HEK293T (cell line): ENCODE measurements around the gene L2HGDH.

ENCODE experiments used
- ARNT ChIP-seq: fragments of 450-650 bp; IDR thresholded peaks from 2 replicates; pipeline ENCODE4 v1.6.1; 2017; ENCODE audit warnings: mild to moderate bottlenecking
- ELF4 ChIP-seq: fragments of 450-650 bp; IDR thresholded peaks from 2 replicates; pipeline ENCODE4 v1.6.1; 2017; ENCODE audit warnings: antibody characterized with exemption
- ZNF384 ChIP-seq: fragments of 450-650 bp; IDR thresholded peaks from 2 replicates; pipeline ENCODE4 v1.6.1; 2016

DNA sequence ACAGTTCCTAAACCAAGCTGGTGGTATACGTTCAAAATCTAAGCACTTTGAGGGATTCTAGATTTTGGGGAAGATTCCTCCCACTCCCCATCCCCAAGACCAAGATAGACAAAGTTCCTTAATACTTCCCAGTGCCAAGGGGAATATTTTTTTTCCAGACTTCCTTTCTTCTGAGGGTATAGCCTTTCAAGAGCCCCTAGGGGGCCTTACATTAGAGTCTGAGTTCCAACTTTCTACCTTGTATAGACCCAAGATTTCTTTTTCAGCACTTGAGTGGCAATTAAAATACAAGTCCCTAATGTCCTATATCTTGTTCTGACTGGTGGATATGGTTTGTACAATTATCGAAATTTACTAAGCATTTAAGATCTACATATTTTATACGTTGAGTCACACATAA, 52.0 kb downstream of the L2HGDH start:
- TF ChIP-seq ELF4 = no peak
- TF ChIP-seq ARNT = no peak
- no peak for TF ChIP-seq ZNF384
